Peyer's patch (tissue), 4 donors: Measurements from ENCODE around the gene AP1S2.

Source experiments
- CTCF ChIP-seq, 6 experiments: fragments of 450-650 bp in 4 of 6; fragments of 200-600 bp in 2 of 6; sonication (generic) in 1 of 6; IDR thresholded peaks; one replicate each; pipeline ENCODE4 v1.5.1; 2017 to 2019; ENCODE audit warnings: antibody characterized with exemption in 6 of 6, mild to moderate bottlenecking in 3 of 6, moderate library complexity in 1 of 6
- POLR2A ChIP-seq, 2 donors: fragments of 450-650 bp; IDR thresholded peaks; one replicate each; pipeline ENCODE4 v1.5.1; 2017; ENCODE audit warnings: antibody characterized with exemption in 2 of 2, mild to moderate bottlenecking in 2 of 2, moderate library complexity in 2 of 2

DNA sequence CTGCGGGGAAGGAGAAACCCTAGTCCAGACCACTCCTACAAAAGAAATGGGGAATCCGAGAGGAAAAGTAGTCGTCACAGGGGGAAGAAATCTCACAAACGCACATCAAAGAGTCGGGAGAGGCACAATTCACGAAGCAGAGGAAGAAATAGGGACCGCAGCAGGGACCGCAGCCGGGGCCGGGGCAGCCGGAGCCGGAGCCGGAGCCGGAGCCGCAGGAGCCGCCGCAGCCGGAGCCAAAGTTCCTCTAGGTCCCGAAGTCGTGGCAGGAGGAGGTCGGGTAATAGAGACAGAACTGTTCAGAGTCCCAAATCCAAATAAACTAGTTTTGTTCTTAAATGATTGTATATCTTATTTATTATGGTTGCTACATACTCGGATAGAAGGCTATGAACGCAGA lies 31.7 kb downstream of the AP1S2 start:
- no peak for TF ChIP-seq POLR2A (IDR thresholded peaks at IDR 0.05)
- no peak for TF ChIP-seq CTCF (IDR thresholded peaks at IDR 0.05)
